ENCODE data around the gene DCD. TPM values are rescaled to one million over a fixed set of nuclear protein-coding genes. Genes with fewer than 3 reads are reported as not detected.

The DCD gene
- total RNA-seq, 1 experiment from 2014 or later, result not detected

- Histone ChIP-seq H3K23ac (ENCODE audit: insufficient read length, low read depth, low read length) (no peak overlapping the region), H2BK120ac (ENCODE audit: low read depth, low read length, poor library complexity, severe bottlenecking) (no peak overlapping the region), H3K4me2 (ENCODE audit: insufficient read depth, insufficient read length, low read length) (no peak overlapping the region), H3K18ac (ENCODE audit: insufficient read length, low read depth, low read length) (no peak overlapping the region), H2AK5ac (ENCODE audit: insufficient read length, low read length) (no peak overlapping the region), H4K8ac (replicated peaks; ENCODE audit: insufficient read length, low read depth, low read length) (no peak overlapping the region), H4K5ac (ENCODE audit: insufficient read length, low read depth, low read length) (no peak overlapping the region), H4K91ac (ENCODE audit: insufficient read length, low read depth, low read length) (no peak overlapping the region), H2AFZ (ENCODE audit: low read length) (no peak overlapping the region), H3K56ac (ENCODE audit: insufficient read length, low read depth, low read length) (no peak overlapping the region), H3K9ac (ENCODE audit: extremely low read depth, insufficient read length, low read length) (no peak overlapping the region), H3K27ac (ENCODE audit: insufficient read length, low read depth, low read length) (no peak overlapping the region), H2BK12ac (ENCODE audit: insufficient read length, low read depth, low read length) (no peak overlapping the region), H3K4ac (ENCODE audit: low read depth, low read length) (no peak overlapping the region), H2BK15ac (ENCODE audit: low read depth, low read length) (no peak overlapping the region), H3K9me3 (ENCODE audit: control insufficient read depth, low read depth, low read length) (no peaks in the 10 kb centered on the region), H3K4me1 (ENCODE audit: insufficient read depth, low read length) (no peaks in the 10 kb centered on the region), H3T11ph (ENCODE audit: low read length) (no peak overlapping the region), H2BK5ac (ENCODE audit: insufficient read length, low read length) (no peak overlapping the region), H2BK20ac (ENCODE audit: low read depth, low read length, poor library complexity, severe bottlenecking) (no peak overlapping the region), H3K14ac (ENCODE audit: insufficient read depth, low read length) (no peak overlapping the region), H3K79me1 (ENCODE audit: insufficient read depth, low read depth, low read length, poor library complexity, severe bottlenecking) (no peaks in the 10 kb centered on the region), H3K79me2 (ENCODE audit: insufficient read depth, low read length) (no peaks in the 10 kb centered on the region), H4K20me1 (ENCODE audit: control insufficient read depth, insufficient read depth, insufficient read length) (no peaks in the 10 kb centered on the region), H3K23me2 (ENCODE audit: insufficient read length, low read depth, low read length, poor library complexity, severe bottlenecking) (no peaks in the 10 kb centered on the region), H3K27me3 (ENCODE audit: insufficient read depth, low read length) (peaks cover 6% of the 10 kb centered on the region; the same call in 1 of the 2 replicates)
- TF ChIP-seq CTCF (conservative IDR thresholded peaks at IDR 0.05), result no peak
- no peak for DNase-seq
- no CpG with 5 or more reads among the region's 3 CpGs for WGBS (ENCODE audit: extremely low coverage, insufficient read length, low lambda C conversion rate)
- Mint-ChIP-seq H3K4me3 (no peak overlapping the region), H3K36me3 (ENCODE audit: insufficient read depth in 1 of 3, low read depth in 3 of 3) (peaks cover 0 to 1% (median 0%) of the 10 kb centered on the region in 3 experiments; a peak in 1 of 7 replicates), H3K27ac (no peak overlapping the region), H3K27me3 (ENCODE audit: low read depth) (peaks cover 92% of the 10 kb centered on the region), H3K4me1 (peaks cover 10 to 15% of the 10 kb centered on the region in 2 experiments), H3K9me3 (no peaks in the 10 kb centered on the region; a peak in 1 of 5 replicates)
These were observed 52.7 kb downstream of the DCD start for GRCh38 chr12:54595471-54595870.

Other genes starting within 250 kb of the DCD start
- gene ITGA5, start 229.1 kb downstream of the DCD start, total RNA-seq (2021), result 12.2 and 16.2 TPM in 2 replicates
- gene GTSF1, start 174.8 kb downstream of the DCD start, total RNA-seq (2021), result 0.33 TPM in 1 of 2 replicates, not detected in the other
- gene NCKAP1L, start 150.6 kb downstream of the DCD start, total RNA-seq (2021), result not detected in 2 replicates
- 1.6 and 2.1 TPM in 2 replicates for gene PDE1B, start 98.8 kb downstream of the DCD start, total RNA-seq (2021)
- 4.3 and 8.5 TPM in 2 replicates for gene PPP1R1A, start 59.7 kb downstream of the DCD start, total RNA-seq (2021)
- not detected in 2 replicates for gene LACRT, start 13.5 kb downstream of the DCD start, total RNA-seq (2021)
- gene MUCL1, start 206.2 kb upstream of the DCD start, total RNA-seq (2021), result not detected in 2 replicates